Astrocyte of the spinal cord (primary cell): Measurements from ENCODE around the gene GALNT18.
"Not testable (repeated sequence)": the region's sequence is repeated elsewhere in the genome, so short reads cannot be mapped to it uniquely, and the experiment has no call there.

Experiments used
- DNase-seq: peaks from one replicate; pipeline ENCODE4 v3.0.0; 2011; ENCODE audit warnings: low read depth, low spot score
- H3K4me3 ChIP-seq: 2 replicates; pipeline ENCODE4 v1.5.1; 2011; ENCODE audit warnings: low read depth, mild to moderate bottlenecking, low read length, moderate library complexity
- CTCF ChIP-seq: IDR thresholded peaks from 2 replicates; pipeline ENCODE4 v1.5.1; 2012; ENCODE audit warnings: low read depth, mild to moderate bottlenecking, low read length, inconsistent platforms
- in situ Hi-C: cut with HindIII; loops from 2 replicates; pipeline ENCODE4 v1.10.0; 2017; ENCODE audit warnings: low sequenced_read_pairs

The GALNT18 gene

GRCh38 chr11:11359611-11360010 is 262.2 kb downstream of the GALNT18 start:
- H3K4me3 ChIP-seq, result no peak overlapping the region
- in situ Hi-C loops, result no loop called here
- no peak for DNase-seq
- TF ChIP-seq CTCF, result no peak

GRCh38 chr11:11356842-11357241 is 265.0 kb downstream of the GALNT18 start:
- DNase-seq, result no peak
- no peak overlapping the region for H3K4me3 ChIP-seq
- TF ChIP-seq CTCF, result no peak
- in situ Hi-C loops, result no loop called here

- H3K4me3 ChIP-seq, DNase-seq, in situ Hi-C loops: not testable (repeated sequence)
These were observed 268.9 kb downstream of the GALNT18 start, which contains the start of gene CSNK2A3 for GRCh38 chr11:11352878-11353277. Gene CSNK2A3, minus strand, starts transcription at chr11:11353250. Its CDS starts 131 bp downstream, at chr11:11353119.

- DNase-seq, in situ Hi-C loops, H3K4me3 ChIP-seq: not testable (repeated sequence)
These were observed 270.0 kb downstream of the GALNT18 start for GRCh38 chr11:11351851-11352250.

- in situ Hi-C loops, result no loop called here
- DNase-seq, result no peak
- no peak overlapping the region for H3K4me3 ChIP-seq
- TF ChIP-seq CTCF, result no peak
These were observed 270.7 kb downstream of the GALNT18 start for GRCh38 chr11:11351042-11351586.

GRCh38 chr11:11349870-11350337 is 271.9 kb downstream of the GALNT18 start:
- H3K4me3 ChIP-seq, result no peak overlapping the region
- TF ChIP-seq CTCF, result no peak
- peak; percentile 71 for DNase-seq
- in situ Hi-C loops, result no loop called here

- no peak for TF ChIP-seq CTCF
- in situ Hi-C loops, result no loop called here
- H3K4me3 ChIP-seq, result no peak overlapping the region
- no peak for DNase-seq
These were observed 272.5 kb downstream of the GALNT18 start for GRCh38 chr11:11349106-11349825.
